ENCODE data around the gene FNBP1L.

GRCh38 chr1:93532780-93533378 lies 85.0 kb downstream of the FNBP1L start:
- TF ChIP-seq EZH2 (IDR thresholded peaks at IDR 0.05): no peak
- TF ChIP-seq, protein P1, sequence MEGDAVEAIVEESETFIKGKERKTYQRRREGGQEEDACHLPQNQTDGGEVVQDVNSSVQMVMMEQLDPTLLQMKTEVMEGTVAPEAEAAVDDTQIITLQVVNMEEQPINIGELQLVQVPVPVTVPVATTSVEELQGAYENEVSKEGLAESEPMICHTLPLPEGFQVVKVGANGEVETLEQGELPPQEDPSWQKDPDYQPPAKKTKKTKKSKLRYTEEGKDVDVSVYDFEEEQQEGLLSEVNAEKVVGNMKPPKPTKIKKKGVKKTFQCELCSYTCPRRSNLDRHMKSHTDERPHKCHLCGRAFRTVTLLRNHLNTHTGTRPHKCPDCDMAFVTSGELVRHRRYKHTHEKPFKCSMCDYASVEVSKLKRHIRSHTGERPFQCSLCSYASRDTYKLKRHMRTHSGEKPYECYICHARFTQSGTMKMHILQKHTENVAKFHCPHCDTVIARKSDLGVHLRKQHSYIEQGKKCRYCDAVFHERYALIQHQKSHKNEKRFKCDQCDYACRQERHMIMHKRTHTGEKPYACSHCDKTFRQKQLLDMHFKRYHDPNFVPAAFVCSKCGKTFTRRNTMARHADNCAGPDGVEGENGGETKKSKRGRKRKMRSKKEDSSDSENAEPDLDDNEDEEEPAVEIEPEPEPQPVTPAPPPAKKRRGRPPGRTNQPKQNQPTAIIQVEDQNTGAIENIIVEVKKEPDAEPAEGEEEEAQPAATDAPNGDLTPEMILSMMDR (IDR thresholded peaks at IDR 0.05): no peak

All from neural progenitor cell (in vitro differentiated cells).